GM12878 (cell line): ENCODE results near the gene SPTLC2.

Experiments used
- CTCF ChIP-seq, 3 experiments: IDR thresholded peaks in 2 of 3; conservative IDR thresholded peaks in 1 of 3; 2 replicates each; pipeline ENCODE4 v1.5.1; 2011; ENCODE audit warnings: low read depth in 3 of 3, low read length in 3 of 3, mild to moderate bottlenecking in 3 of 3, control low read depth in 2 of 3, moderate library complexity in 2 of 3, inconsistent platforms in 1 of 3, mixed read lengths in 1 of 3; ENCODE audit not compliant: control insufficient read depth in 2 of 3, insufficient read depth in 1 of 3; ENCODE audit errors: extremely low read depth in 1 of 3
- EP300 ChIP-seq, 2 experiments: fragments of 150-350 bp in 1 of 2; IDR thresholded peaks; 2 replicates each; pipeline ENCODE4 v1.6.1; 2011 to 2012; ENCODE audit warnings: low read depth in 2 of 2, low read length in 2 of 2, borderline replicate concordance in 1 of 2, improper control_type of control experiment in 1 of 2, inconsistent platforms in 1 of 2; ENCODE audit not compliant: control insufficient read depth in 1 of 2
- NR2C2 ChIP-seq: IDR thresholded peaks from 2 replicates; pipeline ENCODE4 v1.6.1; 2011; ENCODE audit warnings: borderline replicate concordance, low read depth; ENCODE audit not compliant: control insufficient read depth, insufficient read length
- POLR2A ChIP-seq: IDR thresholded peaks from 2 replicates; pipeline ENCODE4 v1.6.1; 2011; ENCODE audit warnings: low read depth, mild to moderate bottlenecking, low read length
- SREBF2 ChIP-seq: IDR thresholded peaks from 2 replicates; pipeline ENCODE4 v1.6.1; 2012; ENCODE audit warnings: mild to moderate bottlenecking, low read length

GRCh38 chr14:77524536-77524935 is 91.9 kb downstream of the SPTLC2 start:
- no peak for TF ChIP-seq NR2C2
- no peak for TF ChIP-seq POLR2A
- TF ChIP-seq SREBF2: no peak
- no peak for TF ChIP-seq CTCF (IDR thresholded peaks at IDR 0.05 in 2 of 3, conservative IDR thresholded peaks at IDR 0.05 in 1 of 3; ENCODE audit: control insufficient read depth in 2 of 3, extremely low read depth in 1 of 3, insufficient read depth in 1 of 3, low read depth in 3 of 3, low read length in 3 of 3)
- no peak for TF ChIP-seq EP300 (IDR thresholded peaks at IDR 0.05; ENCODE audit: borderline replicate concordance in 1 of 2, control insufficient read depth in 1 of 2, low read depth in 2 of 2, low read length in 2 of 2)
